ENCODE results near the gene MESP1. TPM values are rescaled to one million over a fixed set of nuclear protein-coding genes. Genes with fewer than 3 reads are reported as not detected.
A peak's percentile ranks its signal among the peaks of the same experiment; 100 is the strongest.

The MESP1 gene
- total and polyA plus RNA-seq, 10 of the 15 experiments (the other 5 are each of a cell fraction or from before 2014, with no cell fraction given), result 0.04 to 1.1 (median 0.57) TPM; not detected in 2

GRCh38 chr15:89781891-89782618, 31.0 kb upstream of the MESP1 start:
- ATAC-seq, result peak; percentile 69
- no TSS peak for BruUV-seq (replicated peaks)
- 14% methylated on average over 15 of the region's 15 CpGs for WGBS (ENCODE audit: insufficient coverage, insufficient replicate concordance, low lambda C conversion rate, missing lambda C conversion rate)
- Histone ChIP-seq H3K9me3 (replicated peaks; ENCODE audit: control insufficient read depth, insufficient read depth, low read length) (no peaks in the 10 kb centered on the region; the same call in 2 of the 3 replicates), H3K4me1 (ENCODE audit: control insufficient read depth, insufficient read depth, low read length) (peaks cover 23% of the 10 kb centered on the region), H3K27ac (ENCODE audit: control insufficient read depth, insufficient read depth) (no peak overlapping the region), H3K4me3 (0 out of 2 replicates have a peak overlapping the region, but pooled peaks have one; percentile 24), H2AFZ (ENCODE audit: control insufficient read depth, low read depth, low read length) (peak overlapping the region; percentile 66), H3K4me2 (ENCODE audit: control insufficient read depth, insufficient read depth) (peak overlapping the region; percentile 92), H4K20me1 (ENCODE audit: control insufficient read depth, insufficient read depth) (no peaks in the 10 kb centered on the region), H3K79me2 (ENCODE audit: control insufficient read depth, insufficient read depth, low read length) (no peaks in the 10 kb centered on the region), H3K9ac (ENCODE audit: control insufficient read depth, insufficient read depth, low read length) (no peak overlapping the region), H3K27me3 (replicated peaks in 1 of 2; ENCODE audit: control insufficient read depth in 2 of 2, insufficient read depth in 2 of 2, low read length in 1 of 2) (no peaks in the 10 kb centered on the region), H3K36me3 (ENCODE audit: control insufficient read depth in 2 of 2, insufficient read depth in 2 of 2, low read length in 1 of 2) (no peaks in the 10 kb centered on the region)
- POLR2A ChIA-PET, result interaction anchor here (0.6 to 1.0 kb wide), 2 partner anchors 21 to 66 kb away, joined by 3 to 4 read pairs; no protein-coding TSS in a partner anchor
- no peak for DNase-seq (ENCODE audit: low read depth, low spot score)
- CTCF ChIA-PET, result interaction anchor here (1.0 to 3.5 kb wide), 7 partner anchors 13 to 106 kb away, joined by 3 to 27 read pairs (median 4); no protein-coding TSS in a partner anchor
- intact Hi-C loops (cut with micrococcal nuclease; ENCODE audit: unreplicated experiment) (no loop called here), in situ Hi-C loops (cut with MboI) (no loop called here)
- RAD21 ChIA-PET (ENCODE audit: unreplicated experiment), result interaction anchor here (1.2 to 2.3 kb wide), 2 partner anchors 21 to 93 kb away, joined by 3 to 15 read pairs; no protein-coding TSS in a partner anchor
- FAIRE-seq, result no peak
- SMC1A ChIA-PET (ENCODE audit: uncharacterized antibody, unreplicated experiment), result interaction anchor here (0.9 to 2.3 kb wide), 6 partner anchors 14 to 93 kb away, joined by 3 to 13 read pairs (median 3); no protein-coding TSS in a partner anchor
- TF ChIP-seq PKNOX1 (IDR thresholded peaks at IDR 0.05) (peak; percentile 92), ZSCAN29 (IDR thresholded peaks at IDR 0.05) (no peak), BACH1 (IDR thresholded peaks at IDR 0.05; ENCODE audit: borderline replicate concordance) (peak; percentile 59; the same call in 1 of the 2 replicates), E4F1 (IDR thresholded peaks at IDR 0.05; ENCODE audit: borderline replicate concordance, partially characterized antibody) (no peak), PBX3 (IDR thresholded peaks at IDR 0.05; ENCODE audit: insufficient replicate concordance, low read depth, low read length) (peak; percentile 36), NR2F1 (conservative IDR thresholded peaks at IDR 0.05) (0 out of 2 replicates have a peak, but pooled peaks have one; percentile 38), BMI1 (IDR thresholded peaks at IDR 0.05; ENCODE audit: borderline replicate concordance) (no peak), FOXK2 (IDR thresholded peaks at IDR 0.05) (no peak), E2F4 (IDR thresholded peaks at IDR 0.05; ENCODE audit: low read depth, low read length) (no peak), SUPT20H (IDR thresholded peaks at IDR 0.05; ENCODE audit: borderline replicate concordance, control insufficient read depth, low read depth, low read length) (no peak), ZNF384 (IDR thresholded peaks at IDR 0.05; ENCODE audit: borderline replicate concordance, low read depth, low read length) (0 out of 2 replicates have a peak, but pooled peaks have one; percentile 36), HDGF (IDR thresholded peaks at IDR 0.05) (no peak), POU2F2 (IDR thresholded peaks at IDR 0.05; ENCODE audit: borderline replicate concordance, low read depth, low read length) (peak; percentile 73; the same call in 2 of the 3 replicates), TBL1XR1 (IDR thresholded peaks at IDR 0.05; ENCODE audit: low read depth, low read length) (no peak), MLLT1 (IDR thresholded peaks at IDR 0.05) (no peak)

Data from GM12878 (cell line).